EL (cell line): ENCODE results near the gene SON.
"Not testable (repeated sequence)": the region's sequence is repeated elsewhere in the genome, so short reads cannot be mapped to it uniquely, and the experiment has no call there.

Experiments used
- DNase-seq: peaks from one replicate; pipeline ENCODE4 v3.0.0-alpha.2; 2016

Gene SON

DNA sequence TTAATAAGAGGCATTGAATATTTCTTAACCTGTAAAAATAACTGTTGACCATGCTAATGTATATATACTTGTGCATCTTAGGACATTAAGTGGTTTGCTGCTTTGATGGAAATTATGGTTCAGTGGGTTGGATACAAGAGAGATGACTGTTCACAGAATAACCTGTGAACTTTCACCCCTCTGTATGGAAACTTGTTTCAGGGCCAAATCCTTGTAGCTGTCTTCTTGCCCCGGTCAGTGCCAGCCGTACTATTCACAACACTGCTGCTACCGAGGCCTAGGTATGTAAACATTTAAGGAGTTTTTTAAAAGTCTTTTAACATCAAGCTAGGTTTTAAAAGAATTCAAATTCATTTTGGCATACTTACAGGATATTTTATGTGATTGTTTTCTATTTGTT, 29.5 kb downstream of the SON start:
- DNase-seq, result no peak

- DNase-seq, result not testable (repeated sequence)
Measured at GRCh38 chr21:33576741-33577141, 33.9 kb downstream of the SON start.

DNA sequence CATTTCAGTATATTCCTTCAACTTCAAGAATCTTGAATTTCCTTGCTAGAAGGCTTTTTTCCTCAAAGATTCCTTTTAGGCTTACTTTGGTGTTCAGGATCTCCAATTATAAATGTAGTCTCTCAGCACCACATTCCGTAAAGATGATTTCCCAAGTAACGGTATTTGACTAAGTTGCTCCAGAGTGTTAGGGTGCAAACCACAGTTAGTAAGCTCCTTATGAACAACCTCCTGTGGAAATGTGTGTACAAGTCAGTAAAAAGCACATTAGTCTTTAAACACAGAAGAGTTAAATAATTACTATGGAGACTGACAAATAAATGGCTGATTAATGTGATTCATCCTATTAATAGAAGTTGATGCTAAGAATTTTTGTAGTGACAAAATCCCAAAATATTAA, 35.4 kb downstream of the SON start:
- DNase-seq, result peak; percentile 65

DNA sequence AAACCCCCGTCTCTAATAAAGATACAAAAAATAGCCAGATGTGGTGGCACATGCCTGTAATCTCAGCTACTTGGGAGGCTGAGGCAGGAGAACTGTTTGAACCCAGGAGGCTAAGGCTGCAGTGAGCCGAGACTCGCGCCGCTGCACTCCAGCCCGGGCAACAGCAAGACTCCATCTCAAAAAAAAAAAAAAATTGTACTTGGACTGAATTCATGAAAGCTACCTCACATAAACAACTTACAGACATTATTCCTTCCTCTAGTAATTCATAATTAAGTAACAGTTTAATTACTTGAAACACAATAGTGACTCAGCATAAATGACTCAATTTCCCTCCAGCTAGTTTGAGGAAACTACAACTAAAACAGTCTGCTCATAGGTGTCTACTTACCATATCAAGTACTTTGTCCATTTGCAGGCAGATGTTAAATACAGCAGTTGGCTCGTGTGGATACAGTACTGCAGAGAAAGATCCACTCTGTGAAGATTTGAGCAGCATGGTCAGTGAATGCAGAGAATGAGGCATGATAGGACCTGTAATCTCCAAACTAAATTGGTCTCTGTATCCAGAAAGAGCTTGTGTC, 36.2 kb downstream of the SON start:
- DNase-seq, result peak; percentile 48

GRCh38 chr21:33584455-33584854, 41.6 kb downstream of the SON start:
- no peak for DNase-seq

DNA sequence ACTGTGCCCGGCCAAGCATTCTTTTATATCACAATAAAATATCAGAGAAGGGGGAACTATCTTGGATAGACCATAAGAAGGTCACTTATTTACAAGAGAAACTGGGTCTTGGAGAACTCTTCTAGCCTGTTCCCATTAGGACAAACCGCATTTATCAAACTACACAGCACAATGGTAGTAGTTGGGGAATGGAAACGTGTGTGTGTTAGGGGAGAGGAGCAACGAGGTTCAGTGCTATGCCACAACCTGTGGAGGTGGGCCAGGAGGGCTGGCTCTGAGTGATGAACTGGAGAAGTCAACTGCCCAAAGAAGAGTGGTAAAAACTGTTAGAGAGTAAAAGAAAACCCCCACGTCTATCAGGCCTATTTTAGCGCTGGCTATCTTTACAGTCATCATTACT, 44.1 kb downstream of the SON start:
- no peak for DNase-seq

GRCh38 chr21:33587792-33588484, 45.1 kb downstream of the SON start:
- peak; percentile 57 for DNase-seq

DNA sequence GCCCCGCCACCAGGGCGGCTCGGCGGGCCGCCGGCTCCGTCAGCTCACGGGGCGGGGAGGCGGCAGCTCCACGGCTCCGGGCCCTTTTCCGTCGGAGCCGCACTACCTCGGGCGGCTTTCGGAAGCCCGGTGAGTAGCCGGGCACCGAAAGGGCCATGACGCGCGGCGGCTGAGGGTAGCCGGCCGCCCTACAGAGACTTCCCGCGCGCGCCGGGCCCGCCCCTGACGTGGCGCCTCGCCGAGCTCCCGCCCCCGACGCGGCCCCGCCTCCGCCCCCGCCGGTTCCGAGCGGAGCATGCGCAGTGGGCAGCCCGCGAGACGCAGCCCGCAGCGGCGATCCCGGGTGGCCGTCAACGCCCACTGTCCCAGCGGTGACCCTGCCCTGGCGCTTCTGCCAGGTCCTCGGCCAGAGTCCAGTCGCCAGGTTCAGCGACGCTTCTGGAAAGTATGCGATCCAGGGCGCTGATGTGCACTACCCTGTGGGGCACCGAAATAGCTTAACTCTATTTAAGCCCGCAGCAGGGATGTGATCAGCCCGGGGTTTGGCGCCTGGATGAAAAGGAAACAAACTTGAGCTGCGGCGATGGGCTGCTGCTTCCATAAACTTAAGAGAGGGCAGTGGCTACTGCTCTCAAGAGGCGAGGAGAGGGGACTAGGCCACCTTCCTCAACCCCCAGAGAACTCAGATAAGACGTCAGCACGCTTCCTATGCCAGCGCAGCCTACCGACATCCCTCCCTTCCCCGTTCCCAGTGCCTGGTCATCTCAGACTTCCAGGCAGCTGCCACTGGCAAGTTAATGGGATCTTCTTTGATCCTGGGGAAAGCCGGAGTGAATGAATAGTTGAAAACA, 45.9 kb downstream of the SON start, which contains the start of gene DONSON:
Gene DONSON (minus strand): TSS at position 200 of the 851 bp plus-strand sequence. CDS start 43 bp downstream, at position 157.
- peak; percentile 87 for DNase-seq

DNA sequence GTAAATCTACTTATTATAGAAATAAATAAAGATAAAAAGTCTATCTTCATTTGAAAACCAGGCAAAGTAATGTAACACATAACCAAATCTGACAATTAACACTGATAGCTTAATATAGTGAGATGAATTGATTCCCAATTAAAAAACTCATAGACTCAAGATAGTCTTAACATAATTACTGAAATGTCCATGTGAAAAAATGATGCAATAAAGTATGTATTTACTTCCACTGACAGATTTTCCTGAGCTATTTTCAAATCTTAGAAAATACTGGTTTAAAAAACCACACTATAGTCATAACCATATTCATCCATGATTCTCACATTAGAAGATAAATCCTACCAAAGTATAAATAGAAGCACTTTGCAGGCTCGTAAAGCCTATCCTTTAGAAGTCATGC, 55.2 kb downstream of the SON start:
- DNase-seq, result no peak

- no peak for DNase-seq
Measured at GRCh38 chr21:33608559-33608958, 65.7 kb downstream of the SON start.

- no peak for DNase-seq
Measured at GRCh38 chr21:33611006-33611744, 68.3 kb downstream of the SON start.

- not testable (repeated sequence) for DNase-seq
Measured at GRCh38 chr21:33617565-33617964, 74.7 kb downstream of the SON start.

GRCh38 chr21:33618407-33618806, 75.6 kb downstream of the SON start:
- no peak for DNase-seq

DNA sequence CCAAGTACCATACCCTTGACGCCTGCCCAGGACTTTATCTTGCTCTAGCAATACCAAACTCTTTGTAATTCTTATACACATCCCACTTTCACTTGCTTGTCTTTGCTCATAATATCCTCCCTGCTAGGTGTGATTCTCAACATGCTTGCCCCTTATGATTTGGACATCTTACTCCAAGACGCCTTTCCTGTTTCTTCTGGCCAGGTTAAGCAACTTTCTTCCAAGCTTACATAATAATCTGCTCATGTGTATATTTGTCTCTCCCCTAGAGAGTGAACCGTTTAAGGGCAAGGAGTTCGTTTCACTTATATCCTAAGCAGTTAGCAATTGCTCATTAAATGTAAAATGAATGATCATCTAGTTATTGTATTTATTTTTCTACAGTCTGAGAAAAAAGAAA, 76.9 kb downstream of the SON start:
- no peak for DNase-seq

- no peak for DNase-seq
Measured at GRCh38 chr21:33622253-33622652, 79.4 kb downstream of the SON start.

DNA sequence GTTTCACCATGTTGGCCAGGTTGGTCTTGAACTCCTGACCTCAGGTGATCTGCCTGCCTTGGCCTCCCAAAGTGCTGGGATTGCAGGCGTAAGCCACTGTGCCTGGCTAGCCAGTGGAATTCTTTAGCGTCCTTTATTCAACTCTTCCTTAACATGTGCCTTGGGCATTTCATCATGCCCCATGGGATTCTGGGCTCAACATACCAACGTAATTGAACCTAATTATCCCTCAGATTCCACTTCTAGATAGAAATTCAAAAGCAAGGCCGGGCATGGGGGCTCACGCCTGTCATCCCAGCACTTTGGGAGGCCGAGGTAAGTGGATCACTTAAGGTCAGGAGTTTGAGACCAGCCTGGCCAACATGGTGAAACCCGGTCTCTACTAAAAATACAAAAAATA, 83.3 kb downstream of the SON start:
- DNase-seq, result not testable (repeated sequence)
